GM12878 (cell line): ENCODE results near the gene SLC25A33. TPM values are rescaled to one million over a fixed set of nuclear protein-coding genes. Genes with fewer than 3 reads are reported as not detected.

Experiments used
- ATAC-seq: fragments of 200-7000 bp; cut with Tn5 transposase; 3 replicates; pipeline ENCODE4 v1.9.1; 2020; ENCODE audit warnings: mild to moderate bottlenecking, moderate library complexity
- BruUV-seq: library from RNA; stranded (reverse); fragments of 400-500 nt; replicated peaks from 2 replicates; lab custom pipeline; 2021; lab: Mats Ljungman, UMichigan
- CTCF ChIA-PET: fragments of 300-600 bp; sonication (Branson Sonifier 250); formaldehyde crosslinking; extraction: SDS; loops from one replicate; lab custom pipeline; 2021; ENCODE audit warnings: inconsistent platforms; lab: Yijun Ruan, JAX
- POLR2A ChIA-PET: fragments of 350-600 bp; formaldehyde crosslinking; extraction: SDS; loops from one replicate; lab custom pipeline; 2021; ENCODE audit warnings: inconsistent platforms; lab: Charles Lee
- RAD21 ChIA-PET: fragments of 300-600 bp; sonication (Branson Sonifier 250); formaldehyde crosslinking; loops from one replicate; lab custom pipeline; 2023; ENCODE audit warnings: antibody characterized with exemption; ENCODE audit not compliant: unreplicated experiment; lab: Charles Lee
- SMC1A ChIA-PET: fragments of 300-600 bp; sonication (Branson Sonifier 250); formaldehyde crosslinking; loops from one replicate; lab custom pipeline; 2023; ENCODE audit not compliant: unreplicated experiment, uncharacterized antibody; lab: Charles Lee
- DNase-seq: peaks from one replicate; pipeline ENCODE4 v3.0.0-alpha.2; 2011; ENCODE audit warnings: low read depth, low spot score
- FAIRE-seq: peaks from 3 replicates; lab custom pipeline; 2011; peaks lifted over from hg19 to GRCh38; lab: Jason Lieb, UNC
- H2AFZ ChIP-seq: 2 replicates; pipeline ENCODE4 v1.6.0; 2011; ENCODE audit warnings: low read depth, low read length, control low read depth; ENCODE audit not compliant: control insufficient read depth
- H3K27ac ChIP-seq: 2 replicates; pipeline ENCODE4 v1.5.1; 2011; ENCODE audit warnings: control low read depth; ENCODE audit not compliant: control insufficient read depth, insufficient read depth
- H3K27me3 ChIP-seq, 2 experiments: replicated peaks in 1 of 2; 2 replicates each; pipeline versions ENCODE4 v1.6.0 to v1.6.1; 2011; ENCODE audit warnings: low read length in 1 of 2; ENCODE audit not compliant: control insufficient read depth in 2 of 2, insufficient read depth in 2 of 2
- H3K36me3 ChIP-seq, 2 experiments: 2 replicates each; pipeline ENCODE4 v1.5.1; 2011; ENCODE audit warnings: low read length in 1 of 2; ENCODE audit not compliant: control insufficient read depth in 2 of 2, insufficient read depth in 2 of 2
- H3K4me1 ChIP-seq: 2 replicates; pipeline ENCODE4 v1.6.1; 2011; ENCODE audit warnings: mild to moderate bottlenecking, low read length, moderate library complexity, mixed read lengths; ENCODE audit not compliant: control insufficient read depth, insufficient read depth
- H3K4me2 ChIP-seq: 2 replicates; pipeline ENCODE4 v1.6.0; 2011; ENCODE audit warnings: control low read depth; ENCODE audit not compliant: control insufficient read depth, insufficient read depth
- H3K4me3 ChIP-seq: fragments of 200-600 bp; sonication (generic); 2 replicates; pipeline ENCODE4 v1.5.1; 2016
- H3K79me2 ChIP-seq: 2 replicates; pipeline ENCODE4 v1.6.0; 2011; ENCODE audit warnings: low read length; ENCODE audit not compliant: control insufficient read depth, insufficient read depth
- H3K9ac ChIP-seq: 2 replicates; pipeline ENCODE4 v1.8.0; 2011; ENCODE audit warnings: low read length, control low read depth, mixed read lengths; ENCODE audit not compliant: control insufficient read depth, insufficient read depth
- H3K9me3 ChIP-seq: replicated peaks from 3 replicates; pipeline ENCODE4 v1.5.1; 2011; ENCODE audit warnings: mild to moderate bottlenecking, low read length; ENCODE audit not compliant: control insufficient read depth, insufficient read depth
- H4K20me1 ChIP-seq: 2 replicates; pipeline ENCODE4 v1.6.0; 2011; ENCODE audit not compliant: control insufficient read depth, insufficient read depth
- ATF2 ChIP-seq: IDR thresholded peaks from 2 replicates; pipeline ENCODE4 v1.6.1; 2012; ENCODE audit warnings: low read length, inconsistent platforms
- FOXK2 ChIP-seq: fragments of 450-650 bp; IDR thresholded peaks from 2 replicates; pipeline ENCODE4 v1.6.1; 2017; ENCODE audit warnings: mild to moderate bottlenecking, moderate library complexity
- KLF5 ChIP-seq: fragments of 450-650 bp; IDR thresholded peaks from 2 replicates; pipeline ENCODE4 v1.6.1; 2014; ENCODE audit warnings: mild to moderate bottlenecking; ENCODE audit not compliant: partially characterized antibody
- MLLT1 ChIP-seq: fragments of 450-650 bp; IDR thresholded peaks from 2 replicates; pipeline ENCODE4 v1.6.1; 2016; ENCODE audit warnings: mild to moderate bottlenecking
- MYC ChIP-seq: IDR thresholded peaks from 2 replicates; pipeline ENCODE4 v1.6.1; 2011; ENCODE audit warnings: mild to moderate bottlenecking, low read length, moderate library complexity, inconsistent platforms; ENCODE audit not compliant: insufficient read depth, insufficient replicate concordance, insufficient read length, severe bottlenecking
- NBN ChIP-seq: fragments of 450-650 bp; IDR thresholded peaks from 2 replicates; pipeline ENCODE4 v1.6.1; 2016
- NFXL1 ChIP-seq: fragments of 450-650 bp; IDR thresholded peaks from 2 replicates; pipeline ENCODE4 v1.6.1; 2017; ENCODE audit warnings: antibody characterized with exemption, mild to moderate bottlenecking, borderline replicate concordance
- NR2C2 ChIP-seq: IDR thresholded peaks from 2 replicates; pipeline ENCODE4 v1.6.1; 2011; ENCODE audit warnings: borderline replicate concordance, low read depth; ENCODE audit not compliant: control insufficient read depth, insufficient read length
- STAT3 ChIP-seq: IDR thresholded peaks from 2 replicates; pipeline ENCODE4 v1.6.1; 2011; ENCODE audit warnings: low read depth, low read length, improper control_type of control experiment
- USF2 ChIP-seq: IDR thresholded peaks from 2 replicates; pipeline ENCODE4 v1.6.1; 2011; ENCODE audit warnings: low read depth, low read length, improper control_type of control experiment, borderline replicate concordance
- WGBS: methylation state at CpG from one replicate; pipeline ENCODE4 v1.1.6; 2016; ENCODE audit warnings: low lambda C conversion rate; ENCODE audit not compliant: insufficient replicate concordance, insufficient coverage; ENCODE audit errors: missing lambda C conversion rate; 5-methylcytosine and 5-hydroxymethylcytosine counted together
- in situ Hi-C: fragments of 300-500 bp; cut with MboI; formaldehyde crosslinking; loops from 9 replicates; pipeline ENCODE4 v1.14.3; 2018; ENCODE audit warnings: mixed read lengths
- intact Hi-C: fragments of 100-400 bp; cut with micrococcal nuclease; formaldehyde crosslinking; loops from one replicate; pipeline ENCODE4 v1.14.2; 2022; ENCODE audit not compliant: unreplicated experiment
- polyA plus RNA-seq, 11 experiments: library from polyadenylated mRNA; depleted of rRNA in 4 of 11; unstranded in 6 of 11; stranded (reverse) in 5 of 11; fragments of >200 nt; fragmentation: Nextera tagmentation in 4 of 11; fragmentation: Illumina TruSeq in 1 of 11; extraction: Ambion mirVana in 4 of 11; extraction: Trizol in 1 of 11; gene quantifications; 1 replicate in 1 of 11; 2 replicates in 10 of 11; pipeline versions ENCODE4 v1.2.1 to v1.2.3, GENCODE V29; 2011 to 2016; ENCODE audit warnings: inconsistent platforms in 2 of 11, missing spikeins in 2 of 11, low read depth in 1 of 11
- total RNA-seq, 4 experiments: library from RNA; depleted of rRNA in 3 of 4; stranded (reverse); fragments of >200 nt in 3 of 4; fragmentation: Illumina TruSeq in 1 of 4; extraction: Trizol in 1 of 4; gene quantifications; 2 replicates each; pipeline versions ENCODE4 v1.2.1 to v1.2.3, GENCODE V29; 2013 to 2021
- TF ChIP-seq, protein P1 (sequence below): fragments of 150-350 bp; IDR thresholded peaks from 2 replicates; pipeline ENCODE4 v1.6.1; 2016; ENCODE audit warnings: low read depth, low read length
- TF ChIP-seq, protein P2 (sequence below): IDR thresholded peaks from 2 replicates; pipeline ENCODE4 v1.6.1; 2011; ENCODE audit warnings: borderline replicate concordance, low read depth, mild to moderate bottlenecking, moderate library complexity, low read length; ENCODE audit not compliant: insufficient read depth, poor library complexity, severe bottlenecking

The SLC25A33 gene
- total and polyA plus RNA-seq, 10 of the 15 experiments (the other 5 are each of a cell fraction or from before 2014, with no cell fraction given): 1.7 to 11.2 (median 8.4) TPM

GRCh38 chr1:9591669-9592509 is 52.6 kb downstream of the SLC25A33 start:
- no TSS peak for BruUV-seq
- no peaks in the 10 kb centered on the region for H3K9me3 ChIP-seq
- no peak for DNase-seq
- FAIRE-seq: no peak
- ChIA-PET POLR2A (interaction anchor here (0.6 kb wide), 1 partner anchor 64 kb away, joined by 6 read pairs; no protein-coding TSS in a partner anchor), CTCF (interaction anchor here (0.7 to 4.9 kb wide), 8 partner anchors 8 to 222 kb away, joined by 3 to 37 read pairs (median 3); no protein-coding TSS in a partner anchor), RAD21 (interaction anchor here (1.2 to 2.9 kb wide), 4 partner anchors 24 to 34 kb away, joined by 3 to 13 read pairs (median 9); no protein-coding TSS in a partner anchor), SMC1A (interaction anchor here (0.6 to 1.0 kb wide), 3 partner anchors 39 to 96 kb away, joined by 3 read pairs; no protein-coding TSS in a partner anchor)
- H3K79me2 ChIP-seq: peaks cover 54% of the 10 kb centered on the region
- intact Hi-C loops (no loop called here), in situ Hi-C loops (no loop called here)
- peaks cover 28% of the 10 kb centered on the region for H3K4me1 ChIP-seq
- no peak for TF ChIP-seq USF2
- TF ChIP-seq KLF5: no peak
- no peak for TF ChIP-seq MLLT1
- TF ChIP-seq, protein P1, sequence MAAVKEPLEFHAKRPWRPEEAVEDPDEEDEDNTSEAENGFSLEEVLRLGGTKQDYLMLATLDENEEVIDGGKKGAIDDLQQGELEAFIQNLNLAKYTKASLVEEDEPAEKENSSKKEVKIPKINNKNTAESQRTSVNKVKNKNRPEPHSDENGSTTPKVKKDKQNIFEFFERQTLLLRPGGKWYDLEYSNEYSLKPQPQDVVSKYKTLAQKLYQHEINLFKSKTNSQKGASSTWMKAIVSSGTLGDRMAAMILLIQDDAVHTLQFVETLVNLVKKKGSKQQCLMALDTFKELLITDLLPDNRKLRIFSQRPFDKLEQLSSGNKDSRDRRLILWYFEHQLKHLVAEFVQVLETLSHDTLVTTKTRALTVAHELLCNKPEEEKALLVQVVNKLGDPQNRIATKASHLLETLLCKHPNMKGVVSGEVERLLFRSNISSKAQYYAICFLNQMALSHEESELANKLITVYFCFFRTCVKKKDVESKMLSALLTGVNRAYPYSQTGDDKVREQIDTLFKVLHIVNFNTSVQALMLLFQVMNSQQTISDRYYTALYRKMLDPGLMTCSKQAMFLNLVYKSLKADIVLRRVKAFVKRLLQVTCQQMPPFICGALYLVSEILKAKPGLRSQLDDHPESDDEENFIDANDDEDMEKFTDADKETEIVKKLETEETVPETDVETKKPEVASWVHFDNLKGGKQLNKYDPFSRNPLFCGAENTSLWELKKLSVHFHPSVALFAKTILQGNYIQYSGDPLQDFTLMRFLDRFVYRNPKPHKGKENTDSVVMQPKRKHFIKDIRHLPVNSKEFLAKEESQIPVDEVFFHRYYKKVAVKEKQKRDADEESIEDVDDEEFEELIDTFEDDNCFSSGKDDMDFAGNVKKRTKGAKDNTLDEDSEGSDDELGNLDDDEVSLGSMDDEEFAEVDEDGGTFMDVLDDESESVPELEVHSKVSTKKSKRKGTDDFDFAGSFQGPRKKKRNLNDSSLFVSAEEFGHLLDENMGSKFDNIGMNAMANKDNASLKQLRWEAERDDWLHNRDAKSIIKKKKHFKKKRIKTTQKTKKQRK: no peak
- no peak for TF ChIP-seq NFXL1
- no peak for TF ChIP-seq FOXK2
- TF ChIP-seq ATF2: no peak
- TF ChIP-seq STAT3: no peak
- TF ChIP-seq, protein P2, sequence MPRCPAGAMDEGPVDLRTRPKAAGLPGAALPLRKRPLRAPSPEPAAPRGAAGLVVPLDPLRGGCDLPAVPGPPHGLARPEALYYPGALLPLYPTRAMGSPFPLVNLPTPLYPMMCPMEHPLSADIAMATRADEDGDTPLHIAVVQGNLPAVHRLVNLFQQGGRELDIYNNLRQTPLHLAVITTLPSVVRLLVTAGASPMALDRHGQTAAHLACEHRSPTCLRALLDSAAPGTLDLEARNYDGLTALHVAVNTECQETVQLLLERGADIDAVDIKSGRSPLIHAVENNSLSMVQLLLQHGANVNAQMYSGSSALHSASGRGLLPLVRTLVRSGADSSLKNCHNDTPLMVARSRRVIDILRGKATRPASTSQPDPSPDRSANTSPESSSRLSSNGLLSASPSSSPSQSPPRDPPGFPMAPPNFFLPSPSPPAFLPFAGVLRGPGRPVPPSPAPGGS: no peak
- TF ChIP-seq MYC: no peak
- TF ChIP-seq NBN: no peak
- TF ChIP-seq NR2C2: no peak
- peak overlapping the region; percentile 76; the same call in 1 of the 2 replicates for H3K4me2 ChIP-seq
- 79% methylated on average over 21 of the region's 22 CpGs for WGBS
- ATAC-seq: no peak
- peaks cover 3% of the 10 kb centered on the region; the same call in 1 of the 2 replicates for H4K20me1 ChIP-seq
- peaks cover 0 to 2% of the 10 kb centered on the region in 2 experiments; a peak in 3 of 4 replicates for H3K36me3 ChIP-seq
- H3K27me3 ChIP-seq: no peaks in the 10 kb centered on the region
- no peak overlapping the region for H3K9ac ChIP-seq
- H3K27ac ChIP-seq: no peak overlapping the region
- peak overlapping the region; percentile 73; the same call in 1 of the 2 replicates for H3K4me3 ChIP-seq
- H2AFZ ChIP-seq: no peak overlapping the region
